ENCODE results near the gene ANTKMT.

Gene ANTKMT

DNA sequence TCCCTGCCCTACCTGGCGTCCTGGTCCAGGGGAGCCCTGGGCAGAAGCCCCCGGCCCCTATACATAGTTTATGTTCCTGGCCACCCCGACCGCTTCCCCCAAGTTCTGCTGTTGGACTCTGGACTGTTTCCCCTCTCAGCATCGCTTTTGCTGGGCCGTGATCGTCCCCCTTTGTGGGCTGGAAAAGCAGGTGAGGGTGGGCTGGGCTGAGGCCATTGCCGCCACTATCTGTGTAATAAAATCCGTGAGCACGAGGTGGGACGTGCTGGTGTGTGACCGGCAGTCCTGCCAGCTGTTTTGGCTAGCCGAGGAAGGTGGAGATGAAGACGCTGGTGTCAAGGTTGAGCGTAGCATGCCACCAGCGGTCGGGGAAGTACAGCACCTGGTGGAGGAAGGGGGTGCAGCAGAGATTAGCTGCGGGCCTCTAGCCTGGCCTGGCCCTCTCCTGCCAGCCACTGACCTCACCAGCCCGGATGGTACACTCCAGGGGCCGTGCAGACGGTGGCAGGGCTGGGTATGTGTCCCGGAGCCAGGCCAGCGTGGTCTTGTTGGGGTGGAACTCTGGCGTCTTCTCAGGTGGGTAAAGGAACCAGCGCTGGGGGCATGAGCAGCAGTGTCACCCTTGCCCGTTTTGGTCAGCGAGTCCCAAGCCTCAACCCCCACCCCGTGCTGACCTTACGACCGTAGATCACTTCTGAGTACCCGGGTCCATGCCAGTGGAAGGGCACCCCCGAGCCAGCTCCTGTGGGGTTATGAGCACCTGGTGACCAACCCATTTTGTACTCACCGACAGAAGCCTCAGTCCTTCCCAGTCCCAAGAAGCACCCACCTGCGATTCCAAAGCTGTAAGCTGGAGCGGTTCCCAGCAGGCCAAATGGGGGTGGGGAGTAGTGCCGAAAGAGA lies 38.2 kb upstream of the ANTKMT start:
- peak overlapping the region; percentile 62 for H3K4me3 ChIP-seq (ENCODE audit: low read length)
- no peak for DNase-seq (ENCODE audit: low read depth)
- TF ChIP-seq, protein P1, sequence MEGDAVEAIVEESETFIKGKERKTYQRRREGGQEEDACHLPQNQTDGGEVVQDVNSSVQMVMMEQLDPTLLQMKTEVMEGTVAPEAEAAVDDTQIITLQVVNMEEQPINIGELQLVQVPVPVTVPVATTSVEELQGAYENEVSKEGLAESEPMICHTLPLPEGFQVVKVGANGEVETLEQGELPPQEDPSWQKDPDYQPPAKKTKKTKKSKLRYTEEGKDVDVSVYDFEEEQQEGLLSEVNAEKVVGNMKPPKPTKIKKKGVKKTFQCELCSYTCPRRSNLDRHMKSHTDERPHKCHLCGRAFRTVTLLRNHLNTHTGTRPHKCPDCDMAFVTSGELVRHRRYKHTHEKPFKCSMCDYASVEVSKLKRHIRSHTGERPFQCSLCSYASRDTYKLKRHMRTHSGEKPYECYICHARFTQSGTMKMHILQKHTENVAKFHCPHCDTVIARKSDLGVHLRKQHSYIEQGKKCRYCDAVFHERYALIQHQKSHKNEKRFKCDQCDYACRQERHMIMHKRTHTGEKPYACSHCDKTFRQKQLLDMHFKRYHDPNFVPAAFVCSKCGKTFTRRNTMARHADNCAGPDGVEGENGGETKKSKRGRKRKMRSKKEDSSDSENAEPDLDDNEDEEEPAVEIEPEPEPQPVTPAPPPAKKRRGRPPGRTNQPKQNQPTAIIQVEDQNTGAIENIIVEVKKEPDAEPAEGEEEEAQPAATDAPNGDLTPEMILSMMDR (conservative IDR thresholded peaks at IDR 0.05; ENCODE audit: low read length): no peak

DNA sequence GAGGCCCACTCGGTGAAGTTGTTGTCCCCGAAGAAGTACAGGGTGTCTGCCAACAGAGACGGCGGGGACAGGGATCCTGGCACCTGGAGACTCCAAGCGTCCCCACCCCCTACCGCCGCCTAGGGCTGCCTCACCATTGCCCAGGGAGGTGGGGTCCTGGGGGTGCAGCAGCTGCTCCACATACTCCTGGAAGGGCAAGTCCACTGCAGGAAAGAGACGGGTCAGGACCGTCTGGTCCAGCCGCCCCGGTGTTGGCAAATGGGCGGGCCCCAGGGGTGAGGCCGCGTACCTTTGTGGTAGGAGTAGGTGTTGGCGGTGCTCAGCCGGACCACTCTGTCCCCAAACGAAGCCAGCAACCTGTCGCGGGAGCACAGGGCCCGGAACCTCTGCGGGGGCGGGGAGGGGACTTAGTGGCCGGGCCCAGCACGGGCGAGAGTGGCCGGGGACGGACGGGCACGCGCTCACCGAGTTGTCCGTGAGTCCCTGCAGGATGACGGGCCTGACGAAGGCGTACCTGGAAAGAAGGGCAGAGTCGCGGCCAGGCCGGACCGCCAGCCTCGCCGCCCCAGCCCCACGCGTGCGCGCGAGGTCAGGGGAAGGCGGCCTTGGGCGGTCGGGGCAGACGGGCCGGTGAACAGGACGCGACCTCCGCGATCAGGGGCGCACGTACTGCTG lies 37.4 kb upstream of the ANTKMT start:
- no peak for DNase-seq (ENCODE audit: low read depth)
- H3K4me3 ChIP-seq (ENCODE audit: low read length): peak overlapping the region; percentile 62

DNA sequence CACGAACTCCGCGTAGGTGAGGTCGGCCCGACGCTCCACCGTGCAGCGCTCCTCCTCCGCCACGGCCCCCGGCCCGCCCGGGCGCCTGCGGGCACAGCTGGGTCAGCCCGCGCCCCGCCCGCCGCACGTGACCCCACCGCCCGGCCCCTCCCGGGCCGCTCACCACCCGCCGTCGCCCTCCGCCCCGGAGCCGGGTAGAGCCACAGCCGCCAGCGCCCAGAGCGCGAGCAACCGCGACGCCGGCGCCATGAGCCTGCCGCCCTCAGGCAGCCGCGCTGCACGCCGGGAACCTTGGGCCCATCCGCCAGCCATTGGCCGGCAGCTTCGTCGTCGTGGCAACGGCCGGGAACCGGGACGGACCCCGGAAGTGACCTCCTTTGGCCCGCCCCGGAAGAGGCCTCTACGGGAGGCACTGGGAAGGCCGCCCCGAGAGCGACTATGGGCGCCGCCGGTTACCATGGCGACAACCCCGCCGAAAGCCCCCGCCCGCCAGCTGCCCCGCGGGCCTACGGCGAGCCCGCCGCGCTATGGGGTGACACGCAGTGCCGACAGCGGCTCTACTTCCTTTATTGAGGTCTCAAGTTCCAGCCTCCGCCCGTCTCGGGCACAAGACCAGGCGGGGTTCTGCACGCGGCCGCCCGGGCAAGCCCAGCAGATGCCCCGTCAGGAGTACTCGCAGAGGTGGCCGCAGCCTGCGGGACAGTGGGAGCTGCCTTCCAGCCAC lies 36.7 kb upstream of the ANTKMT start, which contains the start of gene JMJD8:
Gene JMJD8 (minus strand): TSS at position 264 of the 724 bp plus-strand sequence. CDS start 15 bp downstream, at position 249.
- TF ChIP-seq, protein P1 (conservative IDR thresholded peaks at IDR 0.05; ENCODE audit: low read length): no peak
- peak within 1 kb of the TSS; percentile 62 for H3K4me3 ChIP-seq (ENCODE audit: low read length)
- DNase-seq (ENCODE audit: low read depth): peak; percentile 94

More for the DNA sequence above, 37.4 kb upstream of the ANTKMT start:
- TF ChIP-seq, protein P1 (conservative IDR thresholded peaks at IDR 0.05; ENCODE audit: low read length): no peak

DNA sequence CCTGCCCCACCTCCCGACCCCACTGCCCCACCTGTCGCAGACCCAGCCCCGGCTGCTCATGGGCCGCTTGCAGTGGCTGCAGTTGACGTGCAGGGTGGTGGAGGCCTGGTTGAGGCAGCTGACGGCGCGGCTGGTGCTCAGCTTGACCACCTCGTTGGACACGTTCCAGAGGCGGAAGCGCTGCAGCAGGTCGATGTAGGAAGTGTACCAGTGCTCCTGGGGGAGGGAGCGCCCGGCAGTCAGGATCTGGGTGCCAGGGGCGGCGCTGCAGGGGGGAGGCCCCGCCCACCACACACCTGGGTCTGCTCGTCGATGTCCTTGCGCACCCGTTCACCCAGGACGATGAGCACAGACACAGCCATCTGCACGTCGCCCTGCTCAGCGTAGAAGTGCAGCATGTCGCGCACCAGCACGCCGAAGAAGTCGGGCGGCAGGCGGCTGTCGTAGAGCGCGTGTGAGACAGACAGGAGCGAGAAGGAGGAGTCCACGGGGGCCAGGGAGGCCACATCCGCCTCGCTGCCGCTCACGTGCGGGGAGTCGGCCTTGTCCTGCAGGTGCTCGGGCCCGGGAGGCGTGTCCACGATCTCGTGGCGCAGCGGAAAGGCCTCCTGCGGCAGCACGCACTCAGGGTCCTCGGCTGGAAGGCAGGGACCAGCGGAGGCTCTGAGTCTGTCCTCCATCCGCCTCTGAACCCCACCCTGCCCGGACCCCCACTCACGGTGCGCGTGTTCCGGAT lies 35.8 kb upstream of the ANTKMT start:
- no peak for DNase-seq (ENCODE audit: low read depth)

DNA sequence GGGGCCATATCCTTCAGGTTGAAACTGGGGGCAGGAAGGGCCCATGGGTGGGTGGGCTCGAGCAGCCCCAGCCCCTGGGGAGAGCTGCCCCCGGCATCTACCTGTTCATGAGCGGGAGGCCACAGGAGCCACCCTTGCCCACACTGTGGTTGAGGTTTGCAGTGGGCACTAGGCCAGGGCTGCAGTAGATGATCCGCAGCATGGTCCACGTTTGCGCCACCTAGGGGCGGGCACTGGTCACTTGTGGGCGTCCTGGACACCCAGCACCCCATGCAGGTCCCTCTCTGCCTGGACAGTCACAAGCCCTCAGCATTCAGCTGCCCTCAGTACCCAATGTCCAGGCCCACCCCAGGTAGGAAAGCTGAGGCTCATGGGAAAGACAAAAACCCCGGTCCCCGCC lies 35.0 kb upstream of the ANTKMT start:
- peak; percentile 40 for DNase-seq (ENCODE audit: low read depth)
- TF ChIP-seq, protein P1 (conservative IDR thresholded peaks at IDR 0.05; ENCODE audit: low read length): peak; percentile 46
- H3K4me3 ChIP-seq (ENCODE audit: low read length): no peak overlapping the region

More for the DNA sequence above, 35.8 kb upstream of the ANTKMT start:
- TF ChIP-seq, protein P1 (conservative IDR thresholded peaks at IDR 0.05; ENCODE audit: low read length): no peak
- no peak overlapping the region; the same call in 1 of the 2 replicates for H3K4me3 ChIP-seq (ENCODE audit: low read length)

DNA sequence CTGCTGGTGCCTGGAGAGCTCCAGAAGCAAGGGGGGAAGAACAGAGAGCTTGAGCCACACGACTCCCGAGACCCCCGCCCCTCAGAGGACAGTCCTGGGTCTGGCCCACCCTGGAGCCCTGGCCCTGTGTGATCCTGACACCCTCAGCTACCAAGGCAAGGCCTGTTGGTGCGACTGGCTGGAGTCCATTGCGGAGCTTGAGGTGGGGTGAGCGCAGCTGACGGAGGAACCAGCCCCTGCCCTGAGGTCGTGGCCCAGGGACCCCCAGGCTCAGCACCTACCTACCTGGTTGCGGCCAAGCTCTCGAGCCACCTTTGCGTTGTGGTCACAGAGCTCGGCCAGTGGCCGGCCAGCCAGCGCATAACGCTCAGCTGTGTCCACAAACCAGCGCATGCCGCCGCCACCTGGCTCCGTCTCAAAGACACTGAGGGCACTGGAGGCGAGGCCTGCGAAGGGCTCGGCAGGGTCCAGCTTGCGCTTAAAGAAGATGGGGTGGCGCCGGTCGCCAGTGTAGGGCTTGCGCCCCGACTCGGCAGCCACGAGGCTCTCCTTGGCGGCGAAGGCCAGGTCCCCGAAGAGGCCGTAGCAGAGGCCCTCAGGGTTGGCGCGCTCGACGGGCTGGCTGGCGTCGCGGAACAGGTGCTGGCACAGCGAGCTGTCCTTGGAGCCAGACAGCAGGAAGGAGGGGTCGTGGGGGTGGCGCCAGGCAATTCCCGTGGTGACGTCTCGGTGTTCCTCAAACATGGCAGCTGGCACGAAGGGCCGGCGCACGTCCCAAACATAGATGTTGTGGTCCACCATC lies 34.3 kb upstream of the ANTKMT start:
- no peak for DNase-seq (ENCODE audit: low read depth)
- H3K4me3 ChIP-seq (ENCODE audit: low read length): no peak overlapping the region
- TF ChIP-seq, protein P1 (conservative IDR thresholded peaks at IDR 0.05; ENCODE audit: low read length): no peak
